HCT116 (cell line): ENCODE measurements around the gene SCAF8. TPM values are rescaled to one million over a fixed set of nuclear protein-coding genes. Genes with fewer than 3 reads are reported as not detected.

Experiments
- ATAC-seq: fragments of 200-7000 bp; cut with Tn5 transposase; 2 replicates; pipeline ENCODE4 v1.9.1; 2020; ENCODE audit warnings: mild to moderate bottlenecking, moderate library complexity
- BruUV-seq: library from RNA; stranded (reverse); fragments of 400-500 nt; replicated peaks from 2 replicates; lab custom pipeline; 2021; lab: Mats Ljungman, UMichigan
- CTCF ChIA-PET: fragments of 300-600 bp; sonication (Branson Sonifier 250); formaldehyde crosslinking; loops from one replicate; lab custom pipeline; 2021; ENCODE audit warnings: antibody characterized with exemption; lab: Charles Lee
- POLR2A ChIA-PET: fragments of 300-600, 350-600 bp; sonication (Branson Sonifier 250); formaldehyde crosslinking; loops from one replicate; lab custom pipeline; 2021; ENCODE audit warnings: antibody characterized with exemption; lab: Charles Lee
- RAD21 ChIA-PET, 2 experiments: fragments of 300-600 bp; sonication (Branson Sonifier 250); formaldehyde crosslinking; loops; one replicate each; lab custom pipeline; 2023; ENCODE audit warnings: low total read pairs in 2 of 2; ENCODE audit not compliant: uncharacterized antibody in 2 of 2, unreplicated experiment in 2 of 2, low non-redundant PET in 1 of 2; lab: Charles Lee
- DNase-seq: peaks from one replicate; pipeline ENCODE4 v3.0.0-alpha.2; 2010; ENCODE audit warnings: low read depth, low spot score
- H2AFZ ChIP-seq: fragments of 200-600 bp; shearing (Covaris generic), sonication (generic); 2 replicates; pipeline ENCODE4 v1.6.1; 2017; ENCODE audit warnings: low read depth, mixed run types, mixed read lengths, antibody characterized with exemption, low read length; ENCODE audit not compliant: poor library complexity, severe bottlenecking
- H3K27ac ChIP-seq: 2 replicates; pipeline ENCODE4 v1.5.1; 2012; ENCODE audit warnings: low read depth, low read length
- H3K27me3 ChIP-seq: fragments of 200-600 bp; sonication (generic); 2 replicates; pipeline ENCODE4 v1.6.1; 2016; ENCODE audit warnings: mixed run types, low read length, mixed read lengths; ENCODE audit not compliant: insufficient read depth
- H3K36me3 ChIP-seq, 2 experiments: fragments of 200-500 bp in 1 of 2; fragments of 200-600 bp in 1 of 2; sonication (Bioruptor generic) in 1 of 2; sonication (generic) in 1 of 2; 2 replicates each; pipeline versions ENCODE4 v1.5.1 to v1.6.1; 2014 to 2016; ENCODE audit warnings: low read length in 2 of 2, inconsistent platforms in 1 of 2, mixed read lengths in 1 of 2, mixed run types in 1 of 2; ENCODE audit not compliant: insufficient read depth in 2 of 2, control insufficient read depth in 1 of 2
- H3K4me1 ChIP-seq, 2 experiments: fragments of 200-600 bp in 1 of 2; sonication (generic) in 1 of 2; 2 replicates each; pipeline versions ENCODE4 v1.5.1 to v1.6.1; 2012 to 2017; ENCODE audit warnings: low read length in 2 of 2, inconsistent platforms in 1 of 2, mild to moderate bottlenecking in 1 of 2, mixed read lengths in 1 of 2, mixed run types in 1 of 2, moderate library complexity in 1 of 2; ENCODE audit not compliant: insufficient read depth in 2 of 2, control insufficient read depth in 1 of 2
- H3K4me2 ChIP-seq: fragments of 200-600 bp; sonication (generic); 2 replicates; pipeline ENCODE4 v1.6.1; 2017; ENCODE audit warnings: mixed run types, low read length, mixed read lengths
- H3K4me3 ChIP-seq, 2 experiments: fragments of 200-600 bp in 1 of 2; sonication (generic) in 1 of 2; replicated peaks in 1 of 2; 2 replicates each; pipeline ENCODE4 v1.5.1; 2011 to 2016; ENCODE audit warnings: low read length in 2 of 2, control low read depth in 1 of 2, low read depth in 1 of 2, mild to moderate bottlenecking in 1 of 2, mixed read lengths in 1 of 2, mixed run types in 1 of 2
- H3K79me2 ChIP-seq: fragments of 200-600 bp; sonication (generic); 2 replicates; pipeline ENCODE4 v1.6.1; 2017; ENCODE audit warnings: mild to moderate bottlenecking, mixed run types, low read length, moderate library complexity, mixed read lengths; ENCODE audit not compliant: insufficient read depth
- H3K9ac ChIP-seq: fragments of 200-600 bp; sonication (generic); 2 replicates; pipeline ENCODE4 v1.6.1; 2016; ENCODE audit warnings: low read length, mixed read lengths
- H3K9me2 ChIP-seq: fragments of 200-600 bp; sonication (generic), shearing (Covaris generic); 2 replicates; pipeline ENCODE4 v1.6.1; 2017; ENCODE audit warnings: mixed run types, mild to moderate bottlenecking, moderate library complexity; ENCODE audit not compliant: insufficient read depth
- H3K9me3 ChIP-seq, 2 experiments: fragments of 200-500 bp in 1 of 2; fragments of 200-600 bp in 1 of 2; sonication (Bioruptor generic) in 1 of 2; sonication (generic) in 1 of 2; 2 replicates each; pipeline ENCODE4 v1.6.1; 2014 to 2017; ENCODE audit warnings: low read length in 2 of 2, mixed read lengths in 2 of 2, inconsistent platforms in 1 of 2, low read depth in 1 of 2, mild to moderate bottlenecking in 1 of 2, mixed run types in 1 of 2, moderate library complexity in 1 of 2; ENCODE audit not compliant: control insufficient read depth in 1 of 2, insufficient read depth in 1 of 2
- H4K20me1 ChIP-seq: fragments of 200-600 bp; sonication (generic), shearing (Covaris generic); 2 replicates; pipeline ENCODE4 v1.6.1; 2017; ENCODE audit warnings: mixed run types, mild to moderate bottlenecking, moderate library complexity; ENCODE audit not compliant: insufficient read depth
- CEBPB ChIP-seq: IDR thresholded peaks from 2 replicates; pipeline ENCODE4 v1.6.1; 2012; ENCODE audit warnings: low read depth
- EZH2phosphoT487 ChIP-seq: fragments of 200-600 bp; IDR thresholded peaks from 2 replicates; pipeline ENCODE4 v1.6.1; 2018; ENCODE audit warnings: antibody characterized with exemption, borderline replicate concordance
- POLR2A ChIP-seq: IDR thresholded peaks from 2 replicates; pipeline ENCODE4 v1.7.0; 2011; ENCODE audit warnings: borderline replicate concordance; ENCODE audit not compliant: insufficient read depth, insufficient read length; ENCODE audit errors: extremely low read depth
- REST ChIP-seq: IDR thresholded peaks from 2 replicates; pipeline ENCODE4 v1.6.1; 2012; ENCODE audit warnings: low read depth
- SIN3A ChIP-seq: IDR thresholded peaks from 2 replicates; pipeline ENCODE4 v1.6.1; 2012; ENCODE audit warnings: low read depth
- SRF ChIP-seq: IDR thresholded peaks from 2 replicates; pipeline ENCODE4 v1.6.1; 2012; ENCODE audit warnings: low read depth
- YY1 ChIP-seq: IDR thresholded peaks from 2 replicates; pipeline ENCODE4 v1.6.1; 2011; ENCODE audit warnings: low read length, low read depth, moderate library complexity, mild to moderate bottlenecking; ENCODE audit not compliant: insufficient replicate concordance; ENCODE audit errors: extremely low read depth
- ZBTB33 ChIP-seq: IDR thresholded peaks from 2 replicates; pipeline ENCODE4 v1.6.1; 2011; ENCODE audit warnings: mild to moderate bottlenecking, low read length, moderate library complexity; ENCODE audit not compliant: insufficient replicate concordance; ENCODE audit errors: extremely low read depth
- intact Hi-C: fragments of 100-400 bp; cut with micrococcal nuclease; formaldehyde crosslinking; loops from 2 replicates; pipeline ENCODE4 v1.10.0; 2022
- total RNA-seq: library from RNA; stranded (reverse); gene quantifications from one replicate; pipeline ENCODE4 v1.2.1, GENCODE V29; 2021; ENCODE audit not compliant: unreplicated experiment

SCAF8 gene
- total RNA-seq, 1 experiment from 2014 or later: 34.6 TPM

DNA sequence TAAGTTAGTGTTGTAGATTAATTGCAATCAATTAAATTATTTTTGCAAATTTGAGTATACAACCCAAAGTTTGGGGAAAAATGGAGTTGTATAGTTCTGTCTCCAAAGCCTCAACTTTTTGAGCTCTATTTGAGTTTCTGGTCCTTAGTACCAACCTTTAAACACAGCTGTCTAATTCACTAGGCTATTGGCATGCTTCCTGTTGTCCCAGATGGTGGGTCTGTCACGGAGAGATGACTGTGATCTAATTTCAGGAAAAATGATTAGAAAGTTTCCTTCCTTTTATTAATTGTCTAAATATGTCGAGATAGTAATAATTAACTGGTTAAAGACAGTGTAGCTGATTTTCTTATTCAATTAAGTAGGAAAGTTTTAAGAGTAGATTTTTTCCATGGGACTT lies 109.6 kb downstream of the SCAF8 start:
- H3K4me1 ChIP-seq: no peaks in the 10 kb centered on the region
- no peaks in the 10 kb centered on the region for H3K27me3 ChIP-seq
- no peaks in the 10 kb centered on the region for H3K9me3 ChIP-seq
- RAD21 ChIA-PET: no interaction called here
- H4K20me1 ChIP-seq: peaks cover 5% of the 10 kb centered on the region; the same call in 1 of the 2 replicates
- intact Hi-C loops: no loop called here
- H2AFZ ChIP-seq: no peak overlapping the region
- no TSS peak for BruUV-seq
- H3K36me3 ChIP-seq: no peaks in the 10 kb centered on the region
- POLR2A ChIA-PET: no interaction called here
- CTCF ChIA-PET: interaction anchor here (1.2 kb wide), 1 partner anchor 167 kb away, joined by 3 read pairs; no protein-coding TSS in a partner anchor
- no peak for TF ChIP-seq POLR2A
- TF ChIP-seq CEBPB: no peak
- TF ChIP-seq YY1: no peak
- TF ChIP-seq ZBTB33: no peak
- no peak for TF ChIP-seq SRF
- no peak for TF ChIP-seq EZH2phosphoT487
- no peak for TF ChIP-seq SIN3A
- TF ChIP-seq REST: no peak
- DNase-seq (no peak), ATAC-seq (no peak)
- H3K27ac ChIP-seq: no peak overlapping the region
- H3K4me3 ChIP-seq: no peak overlapping the region
- H3K9me2 ChIP-seq: no peaks in the 10 kb centered on the region
- H3K4me2 ChIP-seq: no peak overlapping the region
- peaks cover 95% of the 10 kb centered on the region for H3K79me2 ChIP-seq
- H3K9ac ChIP-seq: no peak overlapping the region
